Cardiac fibroblast (primary cell): ENCODE data around the gene FAM161A.
"Not testable (repeated sequence)": the region's sequence is repeated elsewhere in the genome, so short reads cannot be mapped to it uniquely, and the experiment has no call there.

Experiments
- DNase-seq, 2 donors: peaks; one replicate each; pipeline versions ENCODE4 v3.0.0 to v3.0.0-alpha.2; 2010; ENCODE audit warnings: low read depth in 2 of 2
- H3K4me3 ChIP-seq, 2 donors: replicated peaks in 1 of 2; 1 replicate in 1 of 2; 2 replicates in 1 of 2; pipeline ENCODE4 v1.5.1; 2011; ENCODE audit warnings: low read depth in 2 of 2, low read length in 2 of 2, mild to moderate bottlenecking in 2 of 2, moderate library complexity in 1 of 2
- TF ChIP-seq, protein P1 (sequence below): IDR thresholded peaks from one replicate; pipeline ENCODE4 v1.5.1; 2011; ENCODE audit warnings: low read depth, mild to moderate bottlenecking, low read length, inconsistent platforms

Gene FAM161A

GRCh38 chr2:61833971-61834370 lies 19.9 kb downstream of the FAM161A start:
- no peak overlapping the region for H3K4me3 ChIP-seq
- TF ChIP-seq, protein P1, sequence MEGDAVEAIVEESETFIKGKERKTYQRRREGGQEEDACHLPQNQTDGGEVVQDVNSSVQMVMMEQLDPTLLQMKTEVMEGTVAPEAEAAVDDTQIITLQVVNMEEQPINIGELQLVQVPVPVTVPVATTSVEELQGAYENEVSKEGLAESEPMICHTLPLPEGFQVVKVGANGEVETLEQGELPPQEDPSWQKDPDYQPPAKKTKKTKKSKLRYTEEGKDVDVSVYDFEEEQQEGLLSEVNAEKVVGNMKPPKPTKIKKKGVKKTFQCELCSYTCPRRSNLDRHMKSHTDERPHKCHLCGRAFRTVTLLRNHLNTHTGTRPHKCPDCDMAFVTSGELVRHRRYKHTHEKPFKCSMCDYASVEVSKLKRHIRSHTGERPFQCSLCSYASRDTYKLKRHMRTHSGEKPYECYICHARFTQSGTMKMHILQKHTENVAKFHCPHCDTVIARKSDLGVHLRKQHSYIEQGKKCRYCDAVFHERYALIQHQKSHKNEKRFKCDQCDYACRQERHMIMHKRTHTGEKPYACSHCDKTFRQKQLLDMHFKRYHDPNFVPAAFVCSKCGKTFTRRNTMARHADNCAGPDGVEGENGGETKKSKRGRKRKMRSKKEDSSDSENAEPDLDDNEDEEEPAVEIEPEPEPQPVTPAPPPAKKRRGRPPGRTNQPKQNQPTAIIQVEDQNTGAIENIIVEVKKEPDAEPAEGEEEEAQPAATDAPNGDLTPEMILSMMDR = no peak
- no peak for DNase-seq

GRCh38 chr2:61832183-61832841 lies 21.5 kb downstream of the FAM161A start:
- TF ChIP-seq, protein P1 = no peak
- H3K4me3 ChIP-seq = no peak overlapping the region
- no peak for DNase-seq

- TF ChIP-seq, protein P1 = no peak
- H3K4me3 ChIP-seq = no peak overlapping the region
- no peak for DNase-seq
These were observed 31.6 kb downstream of the FAM161A start for GRCh38 chr2:61822255-61822654.

DNA sequence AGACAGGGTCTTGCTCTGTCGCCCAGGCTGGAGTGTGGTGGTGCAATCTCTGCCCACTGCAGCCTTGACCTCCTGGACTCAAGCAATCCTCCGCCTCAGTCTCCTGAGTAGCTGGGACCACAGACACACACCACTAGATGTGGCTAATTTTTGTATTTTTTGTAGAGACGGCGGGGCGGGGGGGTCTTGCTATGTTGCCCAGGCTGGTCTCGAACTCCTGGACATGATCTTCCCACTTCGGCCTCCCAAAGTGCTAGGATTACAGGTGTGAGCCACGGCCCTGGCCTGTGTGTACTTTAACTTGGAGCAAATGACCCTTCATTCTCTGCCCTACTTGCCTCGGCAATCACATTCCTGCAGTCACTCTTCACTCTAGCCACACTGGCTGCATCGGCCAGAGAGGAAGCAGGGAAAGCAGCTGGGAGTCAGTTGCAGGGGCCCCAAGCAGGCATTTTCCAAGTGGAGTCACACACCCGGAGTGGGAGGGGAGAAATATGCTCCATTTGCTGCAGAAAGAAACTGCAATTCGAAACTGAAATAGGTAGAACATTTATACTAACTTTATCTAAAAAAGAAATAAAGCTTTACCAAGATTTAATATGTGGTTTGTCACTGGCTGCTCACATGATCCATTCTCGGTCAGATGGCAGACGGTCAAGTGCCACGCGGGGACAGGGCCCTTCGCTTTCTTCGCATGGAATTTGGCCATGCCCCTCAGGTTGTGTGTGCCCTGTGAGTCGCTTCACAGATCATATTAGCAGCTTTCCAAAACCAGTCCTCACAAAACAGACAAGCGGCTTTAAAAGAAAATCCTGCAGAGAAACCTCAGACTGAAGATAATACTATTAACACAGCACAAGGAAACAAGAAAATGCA lies 37.1 kb downstream of the FAM161A start:
- H3K4me3 ChIP-seq = no peak overlapping the region
- peak in 1 of 2 donors; percentile 5 for DNase-seq
- TF ChIP-seq, protein P1 = no peak

DNA sequence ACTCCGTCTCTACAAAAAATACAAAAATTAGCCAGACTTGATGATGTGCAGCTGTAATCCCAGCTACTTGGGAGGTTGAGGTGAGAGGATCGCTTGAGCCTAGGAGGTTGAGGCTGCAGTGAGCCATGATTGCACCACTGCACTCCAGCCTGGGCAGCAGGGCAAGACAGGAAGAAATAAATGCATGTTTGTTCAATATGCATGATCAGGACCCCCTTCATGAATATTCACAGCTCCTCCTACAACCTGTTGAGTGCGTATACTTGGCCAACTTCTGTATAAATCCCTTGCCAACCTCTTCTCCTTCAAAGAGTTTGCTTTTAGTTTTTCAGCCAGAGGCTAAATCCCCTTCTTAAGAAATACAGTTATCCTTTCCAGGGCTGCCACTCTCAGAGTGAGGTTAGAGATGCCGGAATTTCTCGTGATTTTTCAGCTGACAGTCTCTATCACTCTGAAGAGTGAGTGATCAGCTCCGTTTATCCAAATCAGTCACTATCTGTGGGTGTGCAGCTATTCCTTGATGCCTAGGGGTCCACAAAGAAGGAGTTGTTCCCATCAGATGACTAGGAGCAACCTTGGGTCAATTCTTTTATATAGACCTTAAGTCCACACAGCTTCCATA lies 39.2 kb downstream of the FAM161A start:
- H3K4me3 ChIP-seq = no peak overlapping the region
- DNase-seq = no peak
- TF ChIP-seq, protein P1 = no peak

DNA sequence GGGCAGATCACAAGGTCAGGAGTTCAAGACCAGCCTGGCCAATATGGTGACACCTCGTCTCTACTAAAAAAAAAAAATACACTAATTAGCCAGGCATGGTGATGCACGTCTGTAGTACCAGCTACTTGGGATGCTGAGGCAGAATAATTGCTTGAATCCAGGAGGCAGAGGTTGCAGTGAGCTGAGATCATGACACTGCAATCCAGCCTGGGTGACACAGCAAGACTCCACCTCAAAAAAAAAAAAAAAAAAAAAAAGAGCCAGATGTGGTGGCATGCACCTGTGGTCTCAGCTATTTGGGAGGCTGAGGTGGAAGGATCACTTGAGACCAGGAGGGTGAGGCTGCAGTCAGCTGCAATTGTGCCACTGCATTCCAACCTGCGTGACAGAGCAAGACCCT lies 40.5 kb downstream of the FAM161A start:
- not testable (repeated sequence) for H3K4me3 ChIP-seq, DNase-seq

GRCh38 chr2:61811821-61812220 lies 42.0 kb downstream of the FAM161A start:
- peak in 1 of 2 donors; percentile 2 for DNase-seq
- no peak overlapping the region for H3K4me3 ChIP-seq
- TF ChIP-seq, protein P1 = no peak

- not testable (repeated sequence) for DNase-seq, H3K4me3 ChIP-seq
These were observed 43.7 kb downstream of the FAM161A start for GRCh38 chr2:61810203-61810602.

- H3K4me3 ChIP-seq = not testable (repeated sequence)
These were observed 45.2 kb downstream of the FAM161A start for GRCh38 chr2:61808693-61809092.

More at GRCh38 chr2:61808693-61809092, 45.2 kb downstream of the FAM161A start:
- DNase-seq = not testable (repeated sequence)
